EL (cell line): ENCODE measurements around the gene ATAD3B.
"Not testable (repeated sequence)": the region's sequence is repeated elsewhere in the genome, so short reads cannot be mapped to it uniquely, and the experiment has no call there.

Experiments used
- DNase-seq: peaks from one replicate; pipeline ENCODE4 v3.0.0-alpha.2; 2016

The ATAD3B gene

GRCh38 chr1:1434131-1434823 lies 37.3 kb upstream of the ATAD3B start:
- DNase-seq, result no peak

- DNase-seq, result no peak
Measured at GRCh38 chr1:1434824-1435105, 36.8 kb upstream of the ATAD3B start.

DNA sequence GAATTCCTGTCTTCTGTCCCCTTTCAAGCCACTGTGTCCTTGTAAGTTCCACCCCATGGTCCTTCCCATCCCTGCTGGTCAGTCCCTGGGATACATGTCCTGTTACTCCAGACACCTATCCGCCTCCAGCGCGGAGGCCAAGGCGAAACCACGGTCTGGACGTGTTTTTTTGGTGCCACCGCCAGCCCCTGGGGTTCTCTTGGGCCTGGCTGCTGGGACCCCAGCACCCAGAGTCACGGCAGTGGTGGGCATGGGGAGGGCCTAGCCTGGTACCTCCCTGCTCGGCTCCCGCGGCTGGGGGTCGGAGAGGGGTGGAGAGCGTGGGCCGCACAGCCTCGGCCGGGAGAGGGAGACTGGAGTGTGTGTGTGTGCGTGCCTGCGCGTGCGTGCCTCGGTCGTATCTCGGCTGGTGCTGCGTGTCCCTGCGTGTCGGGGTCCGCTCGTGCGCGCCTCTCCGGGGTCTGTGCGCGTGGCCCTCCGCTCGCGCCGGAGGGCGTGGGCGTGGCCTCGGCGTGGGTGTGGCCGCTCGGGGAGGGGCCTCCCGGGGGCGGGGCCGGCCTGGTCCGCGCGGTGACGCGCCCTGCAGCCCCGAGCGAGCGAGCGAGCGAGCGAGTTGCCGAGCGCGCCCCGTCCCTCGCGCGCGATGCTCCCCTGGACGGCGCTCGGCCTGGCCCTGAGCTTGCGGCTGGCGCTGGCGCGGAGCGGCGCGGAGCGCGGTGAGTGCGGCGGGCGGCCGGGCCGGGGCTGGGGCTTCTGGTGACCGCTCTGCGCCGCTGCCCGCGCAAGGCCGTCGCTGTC lies 36.3 kb upstream of the ATAD3B start, which contains the start of gene VWA1:
Gene VWA1 (plus strand): TSS at position 585 of the 798 bp plus-strand sequence. CDS start 59 bp downstream, at position 644.
- peak; percentile 62 for DNase-seq

GRCh38 chr1:1435911-1436629 lies 35.5 kb upstream of the ATAD3B start:
- no peak for DNase-seq

DNA sequence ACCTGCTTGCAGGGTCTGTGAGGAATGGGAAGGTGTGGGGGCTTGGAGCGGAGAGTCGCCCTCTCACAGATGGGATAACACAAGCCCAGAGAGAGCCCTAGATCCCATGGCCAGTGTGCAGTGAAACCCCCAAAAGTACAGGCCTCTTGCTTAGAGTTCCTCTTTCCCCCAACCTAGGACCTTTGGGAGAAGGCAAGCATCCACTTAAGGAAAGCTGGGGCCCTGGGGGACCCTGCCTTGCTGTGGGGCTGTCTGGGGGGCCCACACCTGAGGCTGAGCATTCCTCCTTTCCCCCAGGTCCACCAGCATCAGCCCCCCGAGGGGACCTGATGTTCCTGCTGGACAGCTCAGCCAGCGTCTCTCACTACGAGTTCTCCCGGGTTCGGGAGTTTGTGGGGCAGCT lies 34.9 kb upstream of the ATAD3B start:
- no peak for DNase-seq

DNA sequence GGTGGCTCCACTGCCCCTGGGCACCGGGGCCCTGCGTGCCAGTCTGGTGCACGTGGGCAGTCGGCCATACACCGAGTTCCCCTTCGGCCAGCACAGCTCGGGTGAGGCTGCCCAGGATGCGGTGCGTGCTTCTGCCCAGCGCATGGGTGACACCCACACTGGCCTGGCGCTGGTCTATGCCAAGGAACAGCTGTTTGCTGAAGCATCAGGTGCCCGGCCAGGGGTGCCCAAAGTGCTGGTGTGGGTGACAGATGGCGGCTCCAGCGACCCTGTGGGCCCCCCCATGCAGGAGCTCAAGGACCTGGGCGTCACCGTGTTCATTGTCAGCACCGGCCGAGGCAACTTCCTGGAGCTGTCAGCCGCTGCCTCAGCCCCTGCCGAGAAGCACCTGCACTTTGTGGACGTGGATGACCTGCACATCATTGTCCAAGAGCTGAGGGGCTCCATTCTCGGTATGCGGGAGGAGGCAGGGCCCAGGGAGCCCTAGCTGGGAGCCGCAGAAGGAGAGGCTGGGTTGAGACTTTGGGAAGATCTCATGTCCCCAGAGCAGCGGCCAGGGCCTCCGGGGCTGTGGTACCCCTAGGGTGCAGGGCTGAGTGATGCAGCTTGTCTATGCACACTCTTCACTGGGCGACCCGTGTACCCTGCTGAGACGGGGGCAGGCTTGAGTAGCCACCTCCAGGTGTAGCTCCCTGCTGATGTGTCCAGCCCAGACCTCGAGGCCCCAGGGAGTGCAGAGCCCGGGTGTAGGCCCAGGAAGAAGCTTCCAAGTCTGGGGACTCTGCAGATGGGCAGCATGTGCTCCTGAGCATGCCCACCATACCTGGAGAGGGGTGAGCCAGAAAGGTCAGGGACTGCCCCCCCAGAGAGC lies 34.3 kb upstream of the ATAD3B start:
- no peak for DNase-seq

DNA sequence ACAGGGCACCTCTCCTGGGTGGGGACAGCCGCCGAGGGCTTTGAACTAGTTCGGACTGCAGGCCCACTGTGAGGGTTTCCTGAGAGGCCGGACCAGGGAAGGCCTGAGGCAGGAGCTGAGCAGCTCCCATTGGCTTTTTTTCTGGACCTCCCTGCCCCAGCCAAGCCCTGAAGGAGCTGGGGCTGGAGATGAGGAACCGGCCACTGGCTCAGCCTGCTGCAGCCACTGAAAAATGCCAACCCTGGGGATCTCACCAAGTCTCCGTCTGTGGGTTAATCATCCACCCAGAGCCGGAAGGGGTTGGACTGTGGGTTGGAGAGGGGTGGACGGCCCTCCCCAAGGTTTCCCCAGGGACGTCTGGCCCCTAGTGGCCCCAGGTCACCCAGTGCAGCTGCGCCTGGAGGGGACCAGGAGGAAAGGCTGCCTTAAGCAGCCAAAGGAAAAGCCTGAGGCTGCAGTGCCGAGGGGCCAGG lies 33.6 kb upstream of the ATAD3B start:
- DNase-seq, result peak; percentile 29

DNA sequence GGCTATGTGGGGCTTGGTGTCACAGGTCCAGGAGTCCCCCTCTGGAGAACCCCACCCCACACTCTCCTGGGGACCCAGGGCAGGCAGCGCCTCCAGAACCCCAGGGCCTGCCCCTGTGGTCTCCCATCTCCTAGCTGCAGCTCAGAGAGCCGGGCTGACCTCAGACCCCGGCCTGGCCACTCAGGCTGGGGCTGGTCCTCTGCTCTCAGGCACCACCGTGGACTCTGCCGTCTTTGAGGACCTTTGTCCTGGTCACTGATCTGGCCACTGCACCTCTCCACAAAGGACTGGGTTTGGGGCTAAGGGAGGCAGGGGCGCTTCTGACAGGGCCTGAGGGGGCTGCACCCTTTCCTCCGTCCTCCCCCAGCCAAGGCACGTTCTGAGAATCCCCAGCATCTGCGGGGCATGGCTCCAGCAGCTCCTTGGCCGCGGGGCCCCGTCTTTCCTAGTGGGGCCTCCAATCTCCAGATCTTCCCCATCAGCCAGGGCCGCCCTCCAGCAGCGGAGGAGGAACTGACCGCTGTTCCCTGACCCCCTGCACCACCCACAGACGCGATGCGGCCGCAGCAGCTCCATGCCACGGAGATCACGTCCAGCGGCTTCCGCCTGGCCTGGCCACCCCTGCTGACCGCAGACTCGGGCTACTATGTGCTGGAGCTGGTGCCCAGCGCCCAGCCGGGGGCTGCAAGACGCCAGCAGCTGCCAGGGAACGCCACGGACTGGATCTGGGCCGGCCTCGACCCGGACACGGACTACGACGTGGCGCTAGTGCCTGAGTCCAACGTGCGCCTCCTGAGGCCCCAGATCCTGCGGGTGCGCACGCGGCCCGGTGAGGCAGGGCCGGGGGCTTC lies 32.8 kb upstream of the ATAD3B start:
- DNase-seq, result no peak

DNA sequence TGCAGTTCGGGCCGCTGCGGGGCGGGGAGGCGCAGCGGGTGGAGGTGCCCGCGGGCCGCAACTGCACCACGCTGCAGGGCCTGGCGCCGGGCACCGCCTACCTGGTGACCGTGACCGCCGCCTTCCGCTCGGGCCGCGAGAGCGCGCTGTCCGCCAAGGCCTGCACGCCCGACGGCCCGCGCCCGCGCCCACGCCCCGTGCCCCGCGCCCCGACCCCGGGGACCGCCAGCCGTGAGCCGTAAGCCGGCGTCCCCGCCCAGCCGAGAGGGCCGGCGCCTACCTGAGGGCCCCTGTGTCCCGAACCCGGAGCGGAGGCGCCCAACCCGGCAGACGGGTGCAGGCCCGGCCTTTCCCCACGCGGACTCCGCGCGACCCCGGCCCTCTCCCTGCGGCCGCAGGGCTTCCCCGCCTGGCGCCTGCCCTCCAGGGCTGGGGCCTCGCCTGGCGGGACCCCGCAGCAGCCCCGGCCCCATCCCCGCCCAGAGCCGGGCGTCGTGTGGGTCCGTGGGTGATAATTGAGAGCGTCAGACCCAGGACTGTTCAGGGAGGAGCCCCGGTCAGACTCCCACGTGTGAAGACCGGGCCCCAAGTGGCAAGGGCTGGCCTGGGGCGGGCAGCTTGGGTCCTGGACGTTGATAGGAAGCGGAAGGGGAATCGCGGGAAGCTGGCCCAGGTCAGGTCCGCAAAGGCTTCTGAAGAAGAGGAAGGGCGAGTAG lies 31.9 kb upstream of the ATAD3B start:
- DNase-seq, result no peak

GRCh38 chr1:1440262-1441001 lies 31.1 kb upstream of the ATAD3B start:
- DNase-seq, result no peak

DNA sequence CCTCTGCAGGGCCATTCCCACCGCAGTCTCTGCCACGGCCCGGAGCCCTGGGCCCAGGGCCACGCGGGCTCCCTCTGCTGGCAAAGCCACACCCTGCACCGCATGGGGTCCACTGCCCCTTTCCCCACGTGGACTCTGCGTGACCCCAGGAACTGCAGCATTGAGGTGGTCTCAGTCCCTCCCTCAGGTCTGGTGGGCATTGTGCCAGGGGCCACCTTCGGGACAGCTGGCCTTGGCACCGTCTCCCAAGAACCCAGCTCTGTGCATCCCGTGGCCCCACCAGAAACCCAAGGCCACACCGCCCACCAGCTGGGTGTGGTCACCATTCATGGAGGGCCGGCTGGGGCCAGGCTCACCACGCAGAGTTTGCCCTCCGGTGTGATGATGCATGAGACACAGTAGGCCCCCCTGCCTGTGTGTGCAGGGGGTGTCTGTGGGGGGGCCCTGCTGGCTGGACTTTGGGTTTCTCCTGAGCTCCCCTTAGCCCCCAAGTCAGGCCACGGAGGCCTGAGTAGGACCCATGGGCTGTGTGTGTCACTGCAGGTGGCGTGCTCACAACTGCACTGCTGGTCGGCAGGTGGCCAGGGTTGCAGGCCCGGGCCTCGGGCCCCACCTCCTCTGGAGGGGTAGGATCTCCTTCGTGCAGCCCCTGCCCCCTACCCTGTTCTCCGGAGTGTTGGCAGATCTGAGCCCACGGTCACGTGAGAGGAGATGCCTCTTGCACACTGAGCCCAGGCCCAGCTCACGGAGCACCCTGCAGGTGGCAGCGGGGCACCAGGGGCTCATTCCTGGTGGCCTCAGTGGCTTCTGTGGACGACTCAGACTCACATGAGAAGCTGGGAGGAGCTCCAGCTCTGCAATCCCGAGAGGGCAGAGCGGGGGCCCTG lies 30.3 kb upstream of the ATAD3B start:
- DNase-seq, result peak; percentile 32

DNA sequence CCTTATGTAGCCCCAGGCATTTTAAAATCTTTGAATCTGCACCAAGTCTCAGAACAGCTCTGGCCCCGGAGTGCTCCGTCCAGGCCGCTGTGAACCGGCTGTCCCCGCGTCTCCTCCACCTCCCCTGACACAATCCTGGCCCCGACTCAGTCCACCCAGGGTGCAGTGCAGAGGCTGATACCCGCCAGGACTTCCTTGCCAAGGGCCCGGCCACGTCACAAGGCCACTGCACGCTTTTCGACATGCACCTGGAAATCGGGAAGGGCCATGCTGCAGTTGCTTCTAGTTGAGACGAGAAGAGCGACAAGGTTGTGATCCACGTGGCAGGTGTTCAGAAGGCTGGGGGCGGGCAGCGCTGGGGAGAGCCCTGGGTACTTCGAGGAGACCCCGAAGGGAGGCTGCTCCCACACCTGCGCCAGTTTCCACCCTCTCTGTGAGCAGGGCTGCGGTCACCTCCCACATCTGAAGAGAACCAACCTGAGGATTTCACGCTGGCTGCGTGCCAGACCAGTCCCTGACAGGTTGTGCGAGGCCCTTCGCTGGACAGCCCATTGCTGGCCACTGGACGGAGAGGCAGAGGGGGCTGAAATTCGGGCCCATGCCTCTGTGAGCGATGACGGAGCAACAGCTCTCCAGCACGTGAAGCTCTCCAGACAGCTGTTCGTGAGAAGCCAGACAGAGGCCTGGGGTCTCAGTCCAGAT lies 29.3 kb upstream of the ATAD3B start:
- DNase-seq, result no peak

DNA sequence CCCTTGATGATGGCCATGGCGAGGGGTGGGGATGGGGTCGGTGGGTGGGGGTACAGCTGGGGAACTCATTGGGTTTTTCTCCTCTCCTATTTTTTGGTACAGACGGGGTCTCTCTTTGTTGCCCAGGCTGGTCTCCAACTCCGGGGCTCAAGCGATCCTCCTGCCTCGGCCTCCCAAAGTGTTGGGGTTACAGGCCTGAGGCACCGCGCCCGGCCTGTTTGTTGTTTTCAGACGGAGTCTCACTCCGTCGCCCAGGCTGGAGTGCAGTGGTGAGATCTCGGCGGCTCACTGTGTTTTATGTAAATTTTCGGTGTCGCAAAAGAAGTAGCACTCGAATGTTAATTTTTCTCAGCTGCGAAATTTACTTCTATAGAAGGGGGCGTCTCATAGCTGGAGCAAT lies 24.9 kb upstream of the ATAD3B start:
- DNase-seq, result not testable (repeated sequence)

DNA sequence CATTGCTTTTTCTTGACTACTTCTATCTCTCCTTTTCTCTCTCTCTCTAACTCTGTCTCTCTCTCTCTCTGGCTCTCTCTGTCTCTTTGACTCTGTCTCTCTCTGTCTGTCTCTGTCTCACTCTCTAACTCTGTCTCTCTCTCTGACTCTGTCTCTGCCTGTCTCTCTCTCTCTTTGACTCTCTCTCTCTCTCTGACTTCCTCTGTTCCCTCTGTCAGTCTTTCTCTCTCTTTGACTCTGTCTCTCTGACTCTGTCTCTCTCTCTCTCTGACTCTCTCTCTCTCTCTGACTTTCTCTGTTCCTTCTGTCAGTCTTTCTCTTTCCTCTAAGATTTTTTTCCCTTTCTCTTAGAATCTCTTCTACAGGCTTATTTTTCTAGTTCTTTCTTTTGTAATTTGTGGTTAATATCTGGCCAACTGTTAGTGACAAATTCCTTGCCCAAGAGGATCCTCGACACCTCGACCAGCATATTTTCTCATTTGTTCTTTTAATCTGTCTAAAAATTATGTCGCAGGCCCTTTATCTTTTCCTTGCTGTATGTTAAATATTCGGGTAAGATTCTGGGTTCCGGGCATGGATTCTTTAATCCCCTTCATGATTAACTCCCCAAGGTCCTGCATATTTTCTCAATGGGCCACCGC lies 22.3 kb upstream of the ATAD3B start, which contains the start of gene ATAD3C:
Gene ATAD3C (plus strand): TSS at position 591 of the 641 bp plus-strand sequence. CDS start 995 bp downstream, outside the sequence.
- DNase-seq, result no peak

DNA sequence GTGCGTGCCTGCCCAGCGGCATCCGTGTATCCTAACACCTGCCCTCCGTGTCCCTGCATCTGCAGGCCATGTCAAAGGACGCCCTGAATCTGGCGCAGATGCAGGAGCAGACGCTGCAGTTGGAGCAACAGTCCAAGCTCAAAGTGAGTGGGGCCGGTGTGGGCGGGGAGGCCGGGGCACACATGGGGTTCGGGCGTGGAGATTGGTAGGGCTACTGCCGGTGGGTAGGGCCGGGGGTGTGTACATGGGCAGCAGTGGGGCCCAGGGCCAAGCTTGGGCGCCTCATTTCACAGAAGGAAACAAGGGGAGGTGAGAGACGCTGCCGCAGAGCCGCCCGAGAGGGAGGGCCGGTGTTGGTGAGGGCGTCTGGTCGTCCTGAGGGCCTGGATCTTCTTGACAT lies 20.9 kb upstream of the ATAD3B start:
- not testable (repeated sequence) for DNase-seq

DNA sequence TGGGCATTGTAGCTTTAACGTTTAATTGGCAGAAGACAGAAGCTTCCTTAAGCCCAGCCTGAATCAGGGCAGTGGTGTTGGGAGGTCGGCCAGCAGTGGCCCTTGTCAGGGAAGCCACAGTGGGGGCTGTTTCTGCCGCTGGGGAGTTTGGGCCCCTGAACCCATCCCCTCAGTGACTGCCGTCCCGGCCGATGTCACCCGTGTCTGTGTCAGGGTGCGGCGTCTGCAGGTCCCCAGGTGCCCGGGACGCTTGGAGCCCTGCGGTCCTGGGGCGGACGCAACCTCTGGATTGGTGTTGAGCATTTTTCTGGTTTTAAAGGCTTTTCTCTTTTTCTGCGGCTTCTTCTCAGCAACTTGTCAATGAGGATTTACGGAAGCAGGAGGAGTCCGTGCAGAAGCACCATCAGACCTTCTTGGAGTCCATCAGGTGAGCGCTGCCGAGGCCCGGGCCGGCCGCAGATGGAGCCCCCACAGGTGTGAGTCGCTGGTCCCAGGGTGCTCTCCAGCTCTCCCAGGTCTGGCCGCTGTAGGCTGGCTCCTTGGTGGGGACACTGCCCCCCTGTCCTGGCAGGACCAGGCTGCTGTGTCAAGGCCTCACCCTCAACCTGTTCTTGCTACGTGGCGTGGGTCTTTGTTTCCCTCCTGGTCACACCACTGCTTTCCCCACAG lies 19.7 kb upstream of the ATAD3B start:
- DNase-seq, result no peak

DNA sequence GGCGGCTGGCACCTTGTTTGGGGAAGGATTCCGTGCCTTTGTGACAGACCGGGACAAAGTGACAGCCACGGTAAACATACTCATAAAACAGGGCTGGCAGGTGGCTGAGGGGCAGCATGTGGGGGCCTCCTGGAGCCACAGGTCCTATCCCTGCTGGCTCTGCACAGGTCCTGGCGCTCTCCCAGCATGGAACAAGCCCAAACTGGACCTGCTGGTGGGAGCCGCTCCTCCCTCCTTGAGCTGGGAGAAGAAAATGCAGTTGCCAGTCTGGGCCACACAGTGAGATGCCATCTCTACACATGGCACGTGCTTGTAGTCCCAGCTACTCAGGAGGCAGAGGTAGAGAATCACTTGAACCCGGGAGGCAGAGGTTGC lies 19.2 kb upstream of the ATAD3B start:
- DNase-seq, result not testable (repeated sequence)
